NB4 (cell line): Measurements from ENCODE around the gene CEP131.

Experiments
- DNase-seq: peaks from one replicate; pipeline ENCODE4 v3.0.0; 2010; ENCODE audit warnings: low read depth
- H3K4me3 ChIP-seq: one replicate; pipeline ENCODE4 v1.5.1; 2011; ENCODE audit warnings: mild to moderate bottlenecking, low read depth, low read length, moderate library complexity
- CTCF ChIP-seq: IDR thresholded peaks from one replicate; pipeline ENCODE4 v1.5.1; 2012; ENCODE audit warnings: low read depth, low read length
- MAX ChIP-seq: IDR thresholded peaks from 2 replicates; pipeline ENCODE4 v1.6.1; 2011; ENCODE audit warnings: low read depth, low read length
- MYC ChIP-seq: IDR thresholded peaks from 2 replicates; pipeline ENCODE4 v1.6.1; 2011; ENCODE audit warnings: low read depth, low read length
- POLR2A ChIP-seq: IDR thresholded peaks from 2 replicates; pipeline ENCODE4 v1.6.1; 2011; ENCODE audit warnings: mild to moderate bottlenecking; ENCODE audit not compliant: insufficient read length; ENCODE audit errors: extremely low read depth

Gene CEP131

GRCh38 chr17:81190591-81190990 is 32.2 kb downstream of the CEP131 start:
- no peak overlapping the region for H3K4me3 ChIP-seq
- DNase-seq, result no peak
- TF ChIP-seq POLR2A (no peak), MYC (no peak), CTCF (no peak), MAX (no peak)

GRCh38 chr17:81189670-81190530 is 32.9 kb downstream of the CEP131 start:
- no peak for TF ChIP-seq POLR2A
- no peak for TF ChIP-seq MAX
- no peak for TF ChIP-seq CTCF
- H3K4me3 ChIP-seq, result no peak overlapping the region
- DNase-seq, result no peak

GRCh38 chr17:81189016-81189415 is 33.7 kb downstream of the CEP131 start:
- H3K4me3 ChIP-seq, result no peak overlapping the region
- no peak for TF ChIP-seq MAX
- TF ChIP-seq MYC, result no peak
- no peak for TF ChIP-seq CTCF
- no peak for TF ChIP-seq POLR2A
- no peak for DNase-seq

GRCh38 chr17:81188491-81188840 is 34.3 kb downstream of the CEP131 start:
- TF ChIP-seq MYC, result no peak
- TF ChIP-seq CTCF, result no peak
- no peak for TF ChIP-seq POLR2A
- no peak for TF ChIP-seq MAX
- DNase-seq, result no peak
- no peak overlapping the region for H3K4me3 ChIP-seq

GRCh38 chr17:81187586-81188490 is 34.9 kb downstream of the CEP131 start:
- TF ChIP-seq POLR2A, result no peak
- no peak for TF ChIP-seq CTCF
- no peak for TF ChIP-seq MAX
- peak; percentile 38; the same call in 1 of the 2 replicates for TF ChIP-seq MYC
- no peak overlapping the region for H3K4me3 ChIP-seq
- DNase-seq, result peak; percentile 88
